Endodermal cell (in vitro differentiated cells): ENCODE measurements around the gene MLNR. TPM values are rescaled to one million over a fixed set of nuclear protein-coding genes. Genes with fewer than 3 reads are reported as not detected.
A peak's percentile ranks its signal among the peaks of the same experiment; 100 is the strongest.

Experiments used
- DNase-seq: peaks from one replicate; pipeline ENCODE4 v3.0.0-alpha.2; 2017
- H3K27ac ChIP-seq: 2 replicates; pipeline ENCODE4 v1.5.1; 2013; ENCODE audit warnings: mild to moderate bottlenecking, low read depth, low read length, moderate library complexity
- H3K27me3 ChIP-seq: 2 replicates; pipeline ENCODE4 v1.6.1; 2013; ENCODE audit warnings: mild to moderate bottlenecking, low read length, moderate library complexity; ENCODE audit not compliant: insufficient read depth, control insufficient read depth, poor library complexity, severe bottlenecking
- H3K36me3 ChIP-seq: 2 replicates; pipeline ENCODE4 v1.7.0; 2013; ENCODE audit warnings: mild to moderate bottlenecking, low read length, moderate library complexity; ENCODE audit not compliant: control insufficient read depth, insufficient read depth
- H3K4me1 ChIP-seq: one replicate; pipeline ENCODE4 v1.7.0; 2013; ENCODE audit warnings: low read length; ENCODE audit not compliant: control insufficient read depth, insufficient read depth
- H3K4me3 ChIP-seq: 2 replicates; pipeline ENCODE4 v1.5.1; 2013; ENCODE audit warnings: mild to moderate bottlenecking, low read length, moderate library complexity
- H3K9ac ChIP-seq: 2 replicates; pipeline ENCODE4 v1.6.1; 2013; ENCODE audit warnings: mild to moderate bottlenecking, low read length, moderate library complexity; ENCODE audit not compliant: poor library complexity, severe bottlenecking; ENCODE audit errors: extremely low read depth
- H3K9me3 ChIP-seq: 2 replicates; pipeline ENCODE4 v1.6.1; 2013; ENCODE audit warnings: mild to moderate bottlenecking, low read length, moderate library complexity; ENCODE audit not compliant: control insufficient read depth
- H3K27ac Mint-ChIP-seq: 2 replicates; pipeline ENCODE4 v1.8.0; 2020; ENCODE audit warnings: mixed read lengths
- H3K27me3 Mint-ChIP-seq: 2 replicates; pipeline ENCODE4 v1.8.0; 2021; ENCODE audit warnings: mild to moderate bottlenecking, mixed read lengths; ENCODE audit not compliant: insufficient read depth
- H3K36me3 Mint-ChIP-seq: 2 replicates; pipeline ENCODE4 v1.8.0; 2020; ENCODE audit warnings: low read depth, mixed read lengths
- H3K4me1 Mint-ChIP-seq: 2 replicates; pipeline ENCODE4 v1.8.0; 2020; ENCODE audit warnings: mixed read lengths
- H3K4me3 Mint-ChIP-seq: 2 replicates; pipeline ENCODE4 v1.8.0; 2020; ENCODE audit warnings: mild to moderate bottlenecking, moderate library complexity, mixed read lengths
- H3K9me3 Mint-ChIP-seq: 2 replicates; pipeline ENCODE4 v1.8.0; 2020; ENCODE audit warnings: mild to moderate bottlenecking, mixed read lengths
- WGBS, 2 experiments: methylation state at CpG; one replicate each; pipeline versions ENCODE4 v1.1.5 to v1.1.7; 2013; ENCODE audit warnings: missing lambda C conversion rate in 2 of 2, mixed read lengths in 1 of 2; ENCODE audit not compliant: insufficient coverage in 1 of 2, insufficient read length in 1 of 2; 5-methylcytosine and 5-hydroxymethylcytosine counted together
- total RNA-seq, 2 donors: library from RNA; stranded (reverse); fragmentation: NEBNext Ultra II Directional in 1 of 2; extraction: Animal tissue kit (Norgen Biotek cat#: 25700) in 1 of 2; gene quantifications; 2 replicates in 1 of 2; 3 replicates in 1 of 2; pipeline ENCODE4 v1.2.1, GENCODE V29; 2021
- TF ChIP-seq, protein P1 (sequence below): fragments of 200-600 bp; sonication (generic); conservative IDR thresholded peaks from 2 replicates; pipeline ENCODE4 v1.5.0; 2021; ENCODE audit warnings: antibody characterized with exemption, mild to moderate bottlenecking

The MLNR gene
- total RNA-seq, 2 donors from 2014 or later, result 0.29 to 0.35 TPM

DNA sequence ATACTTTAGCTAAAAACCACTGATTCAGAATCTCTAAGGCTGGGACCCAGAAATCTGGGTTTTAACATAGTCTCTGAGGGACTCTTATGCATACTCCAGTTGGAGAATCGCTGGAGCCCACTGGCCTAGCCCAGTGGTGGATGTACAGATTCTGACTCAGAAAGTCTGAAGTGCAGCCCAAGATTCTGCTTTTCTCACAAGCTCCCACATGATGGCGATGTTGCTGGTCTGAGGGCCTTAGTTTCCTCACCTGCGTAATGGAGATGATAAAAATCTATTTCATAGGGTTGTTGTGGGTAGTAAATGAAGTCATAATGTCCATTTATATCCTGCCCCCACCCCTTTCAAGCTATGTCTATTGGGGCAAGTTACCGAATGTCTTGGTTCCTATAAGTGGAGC lies 19.9 kb downstream of the MLNR start:
- Mint-ChIP-seq H3K27ac (no peak overlapping the region), H3K4me1 (peaks cover 8% of the 10 kb centered on the region), H3K4me3 (no peak overlapping the region), H3K36me3 (no peaks in the 10 kb centered on the region), H3K9me3 (peaks cover 10% of the 10 kb centered on the region), H3K27me3 (peaks cover 13% of the 10 kb centered on the region)
- no peaks in the 10 kb centered on the region for H3K27me3 ChIP-seq
- TF ChIP-seq, protein P1, sequence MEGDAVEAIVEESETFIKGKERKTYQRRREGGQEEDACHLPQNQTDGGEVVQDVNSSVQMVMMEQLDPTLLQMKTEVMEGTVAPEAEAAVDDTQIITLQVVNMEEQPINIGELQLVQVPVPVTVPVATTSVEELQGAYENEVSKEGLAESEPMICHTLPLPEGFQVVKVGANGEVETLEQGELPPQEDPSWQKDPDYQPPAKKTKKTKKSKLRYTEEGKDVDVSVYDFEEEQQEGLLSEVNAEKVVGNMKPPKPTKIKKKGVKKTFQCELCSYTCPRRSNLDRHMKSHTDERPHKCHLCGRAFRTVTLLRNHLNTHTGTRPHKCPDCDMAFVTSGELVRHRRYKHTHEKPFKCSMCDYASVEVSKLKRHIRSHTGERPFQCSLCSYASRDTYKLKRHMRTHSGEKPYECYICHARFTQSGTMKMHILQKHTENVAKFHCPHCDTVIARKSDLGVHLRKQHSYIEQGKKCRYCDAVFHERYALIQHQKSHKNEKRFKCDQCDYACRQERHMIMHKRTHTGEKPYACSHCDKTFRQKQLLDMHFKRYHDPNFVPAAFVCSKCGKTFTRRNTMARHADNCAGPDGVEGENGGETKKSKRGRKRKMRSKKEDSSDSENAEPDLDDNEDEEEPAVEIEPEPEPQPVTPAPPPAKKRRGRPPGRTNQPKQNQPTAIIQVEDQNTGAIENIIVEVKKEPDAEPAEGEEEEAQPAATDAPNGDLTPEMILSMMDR, result peak; percentile 73
- H3K4me1 ChIP-seq, result peaks cover 7% of the 10 kb centered on the region
- no peak overlapping the region for H3K27ac ChIP-seq
- peaks cover 36% of the 10 kb centered on the region for H3K9me3 ChIP-seq
- peak; percentile 63 for DNase-seq
- H3K4me3 ChIP-seq, result no peak overlapping the region
- WGBS, 2 experiments, result 65 to 75% methylated on average over 2 to 3 of the region's 4 CpGs
- no peak overlapping the region for H3K9ac ChIP-seq
- no peaks in the 10 kb centered on the region for H3K36me3 ChIP-seq

DNA sequence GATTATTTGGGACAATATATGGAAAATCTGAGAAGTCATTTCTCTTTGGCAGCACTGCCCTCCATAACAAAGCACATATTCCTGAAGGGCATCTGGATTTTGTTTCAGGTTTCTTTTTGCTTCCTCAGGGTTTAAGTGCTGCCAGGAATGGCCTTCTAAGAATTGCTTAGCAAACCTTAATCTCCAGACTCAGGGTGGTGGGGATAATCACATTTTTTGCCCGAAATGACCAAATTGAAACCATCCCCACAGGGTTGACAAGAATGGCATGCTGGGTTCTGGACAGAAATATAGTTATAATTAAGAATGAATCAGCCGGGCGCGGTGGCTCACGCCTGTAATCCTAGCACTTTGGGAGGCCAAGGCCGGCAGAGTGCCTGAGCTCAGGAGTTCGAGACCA lies 21.2 kb downstream of the MLNR start:
- Mint-ChIP-seq H3K27me3 (peaks cover 18% of the 10 kb centered on the region), H3K4me1 (peaks cover 8% of the 10 kb centered on the region), H3K4me3 (no peak overlapping the region), H3K36me3 (no peaks in the 10 kb centered on the region), H3K27ac (no peak overlapping the region), H3K9me3 (peaks cover 10% of the 10 kb centered on the region)
- no peak overlapping the region for H3K27ac ChIP-seq
- no peak for DNase-seq
- H3K4me1 ChIP-seq, result peaks cover 7% of the 10 kb centered on the region
- H3K36me3 ChIP-seq, result no peaks in the 10 kb centered on the region
- H3K9me3 ChIP-seq, result peaks cover 36% of the 10 kb centered on the region
- 90 to 98% methylated on average over 4 to 7 of the region's 7 CpGs for WGBS, 2 experiments
- H3K4me3 ChIP-seq, result no peak overlapping the region
- H3K27me3 ChIP-seq, result no peaks in the 10 kb centered on the region
- TF ChIP-seq, protein P1, result no peak
- no peak overlapping the region for H3K9ac ChIP-seq

DNA sequence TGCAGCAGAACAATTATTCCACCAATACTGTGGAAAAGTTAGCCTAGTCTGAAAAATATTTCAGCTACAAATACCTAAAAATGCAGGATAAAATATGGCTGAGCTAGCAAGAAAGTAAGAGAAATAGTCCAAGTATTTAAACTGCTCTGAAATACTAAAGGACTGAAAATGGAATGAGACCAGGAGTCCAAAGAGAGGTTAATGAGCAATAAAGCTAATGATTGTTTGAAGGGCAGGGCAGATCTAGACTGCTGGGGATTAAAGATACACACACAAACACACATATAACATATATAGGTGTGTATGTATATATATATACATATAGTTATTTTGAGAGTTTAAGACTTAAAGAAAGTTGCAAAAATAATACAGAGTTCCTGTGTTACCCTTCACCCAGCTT lies 25.0 kb downstream of the MLNR start:
- no peak overlapping the region for H3K9ac ChIP-seq
- no peak overlapping the region for H3K27ac Mint-ChIP-seq
- peaks cover 4% of the 10 kb centered on the region for H3K9me3 Mint-ChIP-seq
- H3K4me3 Mint-ChIP-seq, result no peak overlapping the region
- no peaks in the 10 kb centered on the region for H3K36me3 Mint-ChIP-seq
- H3K36me3 ChIP-seq, result no peaks in the 10 kb centered on the region
- no peaks in the 10 kb centered on the region for H3K27me3 ChIP-seq
- H3K4me1 Mint-ChIP-seq, result peaks cover 13% of the 10 kb centered on the region
- peaks cover 20% of the 10 kb centered on the region for H3K27me3 Mint-ChIP-seq
- peaks cover 10% of the 10 kb centered on the region for H3K4me1 ChIP-seq
- H3K9me3 ChIP-seq, result peaks cover 13% of the 10 kb centered on the region
- TF ChIP-seq, protein P1, result no peak
- H3K4me3 ChIP-seq, result no peak overlapping the region
- no peak overlapping the region for H3K27ac ChIP-seq
- DNase-seq, result no peak
